Activated CD8-positive, alpha-beta T cell treated with anti-CD3 and anti-CD28 coated beads for 36 hours (primary cell): ENCODE results near the gene GPR137. TPM values are rescaled to one million over a fixed set of nuclear protein-coding genes. Genes with fewer than 3 reads are reported as not detected.

Experiments used
- ATAC-seq: fragments of 200-7000 bp; cut with Tn5 transposase; one replicate; pipeline ENCODE4 v1.10.0; 2021; ENCODE audit warnings: mild to moderate bottlenecking, moderate library complexity
- CTCF ChIA-PET: fragments of 350-600 bp; sonication (Branson Sonifier 250); formaldehyde crosslinking; loops from one replicate; lab custom pipeline; 2021; ENCODE audit warnings: antibody characterized with exemption; lab: Charles Lee
- POLR2A ChIA-PET: fragments of 350-600 bp; sonication (Branson Sonifier 250); formaldehyde crosslinking; loops from one replicate; lab custom pipeline; 2021; ENCODE audit warnings: antibody characterized with exemption; lab: Charles Lee
- DNase-seq: peaks from one replicate; pipeline ENCODE4 v3.0.0-alpha.2; 2020
- H3K27ac Mint-ChIP-seq: one replicate; pipeline ENCODE4 v1.8.0; 2021; ENCODE audit warnings: mild to moderate bottlenecking, mixed read lengths
- H3K27me3 Mint-ChIP-seq: one replicate; pipeline ENCODE4 v1.8.0; 2021; ENCODE audit warnings: mixed read lengths
- H3K36me3 Mint-ChIP-seq: one replicate; pipeline ENCODE4 v1.8.0; 2021; ENCODE audit warnings: low read depth, mixed read lengths
- H3K4me1 Mint-ChIP-seq: one replicate; pipeline ENCODE4 v1.8.0; 2021; ENCODE audit warnings: low read depth, mixed read lengths
- H3K4me3 Mint-ChIP-seq: one replicate; pipeline ENCODE4 v1.8.0; 2021; ENCODE audit warnings: mild to moderate bottlenecking, moderate library complexity, mixed read lengths
- H3K9me3 Mint-ChIP-seq: one replicate; pipeline ENCODE4 v1.8.0; 2021; ENCODE audit warnings: mixed read lengths
- intact Hi-C: fragments of 100-400 bp; cut with micrococcal nuclease; formaldehyde crosslinking; loops from one replicate; pipeline ENCODE4 v1.10.0; 2022
- total RNA-seq, 2 experiments: library from RNA; stranded (reverse); gene quantifications; one replicate each; pipeline ENCODE4 v1.2.3, GENCODE V29; 2021
- TF ChIP-seq, protein P1 (sequence below): fragments of 200-600 bp; IDR thresholded peaks from one replicate; pipeline ENCODE4 v1.8.0; 2022; ENCODE audit warnings: antibody characterized with exemption, mild to moderate bottlenecking

The GPR137 gene
- total RNA-seq, 2 experiments from 2014 or later, result 23.7 to 28.5 TPM

DNA sequence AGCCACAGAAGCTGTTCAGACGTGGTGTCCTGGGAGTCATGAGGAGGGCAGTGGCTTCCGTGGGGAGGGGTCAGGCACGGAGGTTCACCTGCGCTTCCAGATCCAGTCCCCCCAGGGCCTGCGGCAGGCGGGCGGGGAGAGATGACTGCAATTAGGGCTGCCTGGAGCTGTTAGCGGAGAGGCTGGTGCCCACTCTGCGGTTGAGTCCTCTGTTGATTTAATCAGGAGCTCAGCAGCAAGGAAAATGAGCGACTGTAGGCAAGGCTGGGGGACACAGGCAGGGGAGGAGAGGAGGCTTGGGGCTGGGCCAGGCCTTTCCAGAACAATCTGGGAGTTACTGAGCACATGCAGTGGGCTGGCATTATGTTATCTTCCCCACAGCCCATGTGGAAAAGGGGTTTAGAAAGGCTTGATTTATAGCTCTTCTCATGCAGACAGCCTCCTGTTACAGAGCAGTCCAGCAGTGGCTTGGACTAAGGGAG lies 21.2 kb upstream of the GPR137 start:
- DNase-seq (no peak), ATAC-seq (no peak)
- intact Hi-C loops, result no loop called here
- TF ChIP-seq, protein P1, sequence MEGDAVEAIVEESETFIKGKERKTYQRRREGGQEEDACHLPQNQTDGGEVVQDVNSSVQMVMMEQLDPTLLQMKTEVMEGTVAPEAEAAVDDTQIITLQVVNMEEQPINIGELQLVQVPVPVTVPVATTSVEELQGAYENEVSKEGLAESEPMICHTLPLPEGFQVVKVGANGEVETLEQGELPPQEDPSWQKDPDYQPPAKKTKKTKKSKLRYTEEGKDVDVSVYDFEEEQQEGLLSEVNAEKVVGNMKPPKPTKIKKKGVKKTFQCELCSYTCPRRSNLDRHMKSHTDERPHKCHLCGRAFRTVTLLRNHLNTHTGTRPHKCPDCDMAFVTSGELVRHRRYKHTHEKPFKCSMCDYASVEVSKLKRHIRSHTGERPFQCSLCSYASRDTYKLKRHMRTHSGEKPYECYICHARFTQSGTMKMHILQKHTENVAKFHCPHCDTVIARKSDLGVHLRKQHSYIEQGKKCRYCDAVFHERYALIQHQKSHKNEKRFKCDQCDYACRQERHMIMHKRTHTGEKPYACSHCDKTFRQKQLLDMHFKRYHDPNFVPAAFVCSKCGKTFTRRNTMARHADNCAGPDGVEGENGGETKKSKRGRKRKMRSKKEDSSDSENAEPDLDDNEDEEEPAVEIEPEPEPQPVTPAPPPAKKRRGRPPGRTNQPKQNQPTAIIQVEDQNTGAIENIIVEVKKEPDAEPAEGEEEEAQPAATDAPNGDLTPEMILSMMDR, result no peak
- Mint-ChIP-seq H3K4me1 (peaks cover 26% of the 10 kb centered on the region), H3K9me3 (no peaks in the 10 kb centered on the region), H3K27ac (no peak overlapping the region), H3K27me3 (no peaks in the 10 kb centered on the region), H3K4me3 (no peak overlapping the region), H3K36me3 (peaks cover 17% of the 10 kb centered on the region)
- POLR2A ChIA-PET, result interaction anchor here (1.0 to 1.5 kb wide), 4 partner anchors 13 to 57 kb away, joined by 3 to 4 read pairs (median 4); partner anchors contain the start of gene PLCB3
- CTCF ChIA-PET, result interaction anchor here (1.1 to 1.6 kb wide), 3 partner anchors 14 to 39 kb away, joined by 4 to 10 read pairs (median 8); partner anchors contain the start of gene CATSPERZ

DNA sequence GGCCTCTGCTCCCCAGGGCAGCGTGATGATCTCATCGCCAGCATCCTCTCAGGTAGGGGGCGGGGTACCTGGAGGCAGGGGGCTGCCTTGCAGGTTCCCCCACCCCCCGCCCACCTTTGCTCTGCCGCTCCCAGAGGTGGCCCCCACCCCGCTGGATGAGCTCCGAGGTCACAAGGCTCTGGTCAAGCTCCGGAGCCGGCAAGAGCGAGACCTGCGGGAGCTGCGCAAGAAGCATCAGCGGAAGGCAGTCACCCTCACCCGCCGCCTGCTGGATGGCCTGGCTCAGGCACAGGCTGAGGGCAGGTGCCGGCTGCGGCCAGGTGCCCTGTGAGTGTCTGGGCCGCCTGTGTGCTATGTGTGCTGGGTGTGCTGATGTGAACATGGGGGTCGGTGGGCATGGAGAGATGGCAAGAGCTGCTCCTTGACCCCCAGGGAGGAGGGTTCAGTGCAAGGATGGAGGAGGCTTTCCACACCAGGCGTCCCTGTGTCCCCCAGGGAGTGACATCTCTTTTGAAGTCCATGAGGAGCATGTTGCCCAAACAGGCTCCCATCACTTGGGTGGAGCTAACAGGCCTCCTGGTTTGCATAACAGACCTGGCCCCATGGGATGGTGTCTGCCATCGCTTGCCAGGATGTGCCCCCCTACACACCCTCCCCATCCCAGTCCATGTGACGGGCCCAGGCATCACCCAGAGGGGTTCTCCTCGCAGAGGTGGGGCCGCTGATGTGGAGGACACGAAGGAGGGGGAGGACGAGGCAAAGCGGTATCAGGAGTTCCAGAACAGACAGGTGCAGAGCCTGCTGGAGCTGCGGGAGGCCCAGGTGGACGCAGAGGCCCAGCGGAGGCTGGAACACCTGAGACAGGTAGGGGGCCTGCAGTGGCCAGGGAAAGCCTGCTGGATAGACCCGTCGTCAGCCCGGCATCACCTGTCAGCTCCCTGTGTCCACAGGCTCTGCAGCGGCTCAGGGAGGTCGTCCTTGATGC lies 20.2 kb upstream of the GPR137 start:
- ChIA-PET POLR2A (interaction anchor here (1.0 to 1.5 kb wide), 2 partner anchors 15 to 51 kb away, joined by 3 to 4 read pairs; partner anchors contain the start of gene PLCB3), CTCF (interaction anchor here (1.1 to 5.3 kb wide), 3 partner anchors 15 to 61 kb away, joined by 8 to 22 read pairs (median 10); partner anchors contain the start of gene CATSPERZ)
- peak overlapping the region; percentile 20 for H3K27ac Mint-ChIP-seq
- peaks cover 10% of the 10 kb centered on the region for H3K36me3 Mint-ChIP-seq
- H3K4me1 Mint-ChIP-seq, result peaks cover 15% of the 10 kb centered on the region
- H3K9me3 Mint-ChIP-seq, result no peaks in the 10 kb centered on the region
- DNase-seq (no peak), ATAC-seq (no peak)
- no peaks in the 10 kb centered on the region for H3K27me3 Mint-ChIP-seq
- intact Hi-C loops, result no loop called here
- TF ChIP-seq, protein P1, result no peak
- no peak overlapping the region for H3K4me3 Mint-ChIP-seq

DNA sequence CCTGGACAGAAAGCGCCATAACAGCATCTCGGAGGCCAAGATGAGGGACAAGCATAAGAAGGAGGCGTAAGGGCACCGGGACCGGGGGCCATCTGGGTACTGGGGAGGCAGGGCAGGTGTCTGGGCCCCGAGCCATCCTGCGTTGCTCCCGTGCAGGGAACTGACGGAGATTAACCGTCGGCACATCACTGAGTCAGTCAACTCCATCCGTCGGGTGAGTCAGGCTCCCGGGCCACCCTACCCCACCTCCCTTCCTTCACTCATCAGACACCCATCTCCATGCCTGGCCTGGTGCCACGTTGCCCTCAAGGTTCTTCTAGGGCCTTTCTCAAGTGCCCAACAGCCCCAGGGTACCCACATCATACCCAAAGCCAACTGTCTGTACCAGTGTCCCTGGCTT lies 19.3 kb upstream of the GPR137 start:
- POLR2A ChIA-PET, result interaction anchor here (6.6 kb wide), 1 partner anchor 18 kb away, joined by 132 read pairs; the partner anchor contains the start of genes PLCB3 and PPP1R14B
- Mint-ChIP-seq H3K4me3 (no peak overlapping the region), H3K36me3 (peaks cover 10% of the 10 kb centered on the region), H3K27ac (peak overlapping the region; percentile 20), H3K4me1 (peaks cover 15% of the 10 kb centered on the region), H3K27me3 (no peaks in the 10 kb centered on the region), H3K9me3 (no peaks in the 10 kb centered on the region)
- DNase-seq, result no peak
- no peak for ATAC-seq
- CTCF ChIA-PET, result interaction anchor here (5.3 kb wide), 1 partner anchor 62 kb away, joined by 22 read pairs; no protein-coding TSS in a partner anchor
- TF ChIP-seq, protein P1, result no peak
- intact Hi-C loops, result no loop called here

DNA sequence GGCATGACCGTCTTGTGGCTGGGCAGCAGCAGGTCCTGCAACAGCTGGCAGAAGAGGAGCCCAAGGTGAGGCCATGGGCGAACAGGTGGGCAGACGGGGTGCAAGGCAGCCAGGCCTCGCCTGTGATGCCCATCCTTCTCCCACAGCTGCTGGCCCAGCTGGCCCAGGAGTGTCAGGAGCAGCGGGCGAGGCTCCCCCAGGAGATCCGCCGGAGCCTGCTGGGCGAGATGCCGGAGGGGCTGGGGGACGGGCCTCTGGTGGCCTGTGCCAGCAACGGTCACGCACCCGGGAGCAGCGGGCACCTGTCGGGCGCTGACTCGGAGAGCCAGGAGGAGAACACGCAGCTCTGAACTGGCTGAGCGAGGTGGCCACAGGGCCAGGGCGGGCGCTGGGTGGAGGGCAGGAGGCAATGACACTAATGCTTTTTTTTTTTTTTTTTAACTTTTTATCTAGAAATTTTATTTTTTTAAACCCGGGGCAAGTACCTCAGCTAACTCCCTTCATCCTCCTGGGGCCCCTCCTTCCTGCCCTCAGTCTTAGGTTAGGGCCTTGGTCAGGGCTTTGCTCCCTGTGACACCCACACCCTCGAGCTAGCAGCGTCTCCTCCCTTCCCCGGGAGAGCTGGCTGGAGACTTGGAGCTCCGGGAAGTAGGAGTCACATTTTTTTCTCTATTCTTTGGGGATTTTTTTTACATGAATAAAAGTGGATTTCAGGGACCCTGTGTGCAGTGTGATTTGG lies 18.3 kb upstream of the GPR137 start:
- CTCF ChIA-PET, result interaction anchor here (1.2 to 6.1 kb wide), 6 partner anchors 15 to 88 kb away, joined by 3 to 77 read pairs (median 8); partner anchors contain the start of genes ESRRA and PLCB3
- POLR2A ChIA-PET, result interaction anchor here (0.9 to 6.6 kb wide), 5 partner anchors 8 to 57 kb away, joined by 3 to 132 read pairs (median 11); partner anchors contain the start of genes BAD, PLCB3 and PPP1R14B
- no peaks in the 10 kb centered on the region for H3K9me3 Mint-ChIP-seq
- TF ChIP-seq, protein P1, result no peak
- ATAC-seq (no peak), DNase-seq (no peak)
- peaks cover 10% of the 10 kb centered on the region for H3K36me3 Mint-ChIP-seq
- H3K27me3 Mint-ChIP-seq, result no peaks in the 10 kb centered on the region
- H3K4me3 Mint-ChIP-seq, result peak overlapping the region; percentile 96
- intact Hi-C loops, result no loop called here
- peak overlapping the region; percentile 95 for H3K27ac Mint-ChIP-seq
- H3K4me1 Mint-ChIP-seq, result peaks cover 20% of the 10 kb centered on the region
